Activated naive CD8-positive, alpha-beta T cell treated with anti-CD3 and anti-CD28 coated beads for 36 hours (primary cell): Measurements from ENCODE around the gene CAB39L. TPM values are rescaled to one million over a fixed set of nuclear protein-coding genes. Genes with fewer than 3 reads are reported as not detected.

ENCODE experiments used
- DNase-seq: peaks from one replicate; pipeline ENCODE4 v3.0.0; 2021
- H3K27ac Mint-ChIP-seq: one replicate; pipeline ENCODE4 v1.8.0; 2022; ENCODE audit warnings: mild to moderate bottlenecking, moderate library complexity, mixed read lengths
- H3K27me3 Mint-ChIP-seq: one replicate; pipeline ENCODE4 v1.8.0; 2022; ENCODE audit warnings: mild to moderate bottlenecking, mixed read lengths
- H3K36me3 Mint-ChIP-seq: one replicate; pipeline ENCODE4 v1.8.0; 2021; ENCODE audit warnings: mild to moderate bottlenecking, mixed read lengths
- H3K4me1 Mint-ChIP-seq: one replicate; pipeline ENCODE4 v1.8.0; 2021; ENCODE audit warnings: mixed read lengths
- H3K4me3 Mint-ChIP-seq: one replicate; pipeline ENCODE4 v1.8.0; 2022; ENCODE audit warnings: mild to moderate bottlenecking, moderate library complexity, mixed read lengths
- H3K9me3 Mint-ChIP-seq: one replicate; pipeline ENCODE4 v1.8.0; 2022; ENCODE audit warnings: mixed read lengths
- total RNA-seq, 2 experiments: library from RNA; stranded (reverse); gene quantifications; one replicate each; pipeline ENCODE4 v1.2.3, GENCODE V29; 2021

CAB39L gene
- total RNA-seq, 2 experiments from 2014 or later = 3.1 to 3.2 TPM

- Mint-ChIP-seq H3K4me3 (no peak overlapping the region), H3K4me1 (no peaks in the 10 kb centered on the region), H3K9me3 (no peaks in the 10 kb centered on the region), H3K27ac (no peak overlapping the region), H3K36me3 (peaks cover 2% of the 10 kb centered on the region), H3K27me3 (no peaks in the 10 kb centered on the region)
- no peak for DNase-seq
Observed at GRCh38 chr13:49424011-49424560, 19.8 kb downstream of the CAB39L start.

DNA sequence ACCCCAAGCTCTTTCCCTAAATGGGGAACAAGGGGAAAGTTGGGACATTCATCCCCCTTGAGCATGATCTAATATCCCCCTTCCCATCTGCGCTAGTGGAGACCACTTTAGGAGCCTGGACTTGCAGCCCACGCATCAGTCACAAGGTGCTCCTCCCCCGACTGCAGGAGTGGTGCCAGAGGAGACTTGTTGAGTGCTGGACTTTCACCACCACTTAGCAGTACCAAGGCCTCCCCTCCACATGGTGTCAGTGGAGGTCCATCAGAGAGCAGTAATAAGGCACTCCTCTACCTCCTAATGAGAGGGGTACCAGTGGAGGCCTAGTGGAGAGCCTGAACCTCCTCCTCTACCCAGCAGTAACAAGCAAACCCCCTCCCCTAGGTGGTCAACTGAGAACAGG lies 22.5 kb downstream of the CAB39L start:
- peak; percentile 9 for DNase-seq
- Mint-ChIP-seq H3K4me3 (no peak overlapping the region), H3K27ac (no peak overlapping the region), H3K36me3 (no peaks in the 10 kb centered on the region), H3K4me1 (no peaks in the 10 kb centered on the region), H3K9me3 (no peaks in the 10 kb centered on the region), H3K27me3 (no peaks in the 10 kb centered on the region)

DNA sequence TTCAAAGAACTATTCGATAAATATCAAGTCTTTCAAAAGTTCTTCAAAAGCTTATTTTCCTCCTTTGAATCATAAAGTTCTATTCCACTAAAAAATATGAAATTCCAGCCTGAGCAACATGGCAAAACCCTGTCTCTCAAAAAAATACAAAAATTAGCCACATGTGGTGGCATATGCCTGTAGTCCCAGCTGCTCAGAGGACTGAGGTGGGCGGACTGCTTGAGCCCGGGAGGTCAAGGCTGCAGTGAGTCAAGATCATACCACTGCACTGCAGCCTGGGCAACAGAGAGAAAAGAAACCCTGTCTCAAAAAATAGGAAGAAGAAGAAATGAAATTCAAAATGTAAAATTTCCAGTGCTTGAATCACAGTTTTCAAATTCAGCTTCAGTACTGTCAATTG lies 24.6 kb downstream of the CAB39L start:
- Mint-ChIP-seq H3K36me3 (no peaks in the 10 kb centered on the region), H3K4me1 (no peaks in the 10 kb centered on the region), H3K27me3 (no peaks in the 10 kb centered on the region), H3K9me3 (no peaks in the 10 kb centered on the region), H3K27ac (peak overlapping the region; percentile 29), H3K4me3 (no peak overlapping the region)
- DNase-seq = no peak

DNA sequence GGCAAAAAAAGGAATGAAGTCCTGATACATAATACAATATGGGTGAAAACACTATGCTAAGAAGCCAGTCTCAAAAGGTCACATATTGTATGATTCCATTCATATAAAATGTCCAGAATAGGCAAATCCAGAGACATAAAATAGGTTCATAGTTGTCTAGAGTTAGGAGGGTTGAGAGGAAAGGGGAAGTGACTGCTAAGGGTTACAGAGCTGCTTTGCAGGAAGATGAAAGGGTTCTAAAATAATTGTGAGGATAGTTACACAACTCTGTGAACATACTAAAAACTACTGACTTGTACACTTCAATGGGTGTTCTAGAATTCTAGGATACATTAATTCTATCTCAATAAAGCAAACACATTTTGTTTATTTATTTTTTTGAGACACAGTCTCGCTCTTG lies 25.7 kb downstream of the CAB39L start:
- H3K4me1 Mint-ChIP-seq = no peaks in the 10 kb centered on the region
- H3K4me3 Mint-ChIP-seq = no peak overlapping the region
- H3K27me3 Mint-ChIP-seq = no peaks in the 10 kb centered on the region
- H3K36me3 Mint-ChIP-seq = no peaks in the 10 kb centered on the region
- no peaks in the 10 kb centered on the region for H3K9me3 Mint-ChIP-seq
- no peak overlapping the region for H3K27ac Mint-ChIP-seq
- DNase-seq = no peak

GRCh38 chr13:49417161-49417560 lies 26.7 kb downstream of the CAB39L start:
- Mint-ChIP-seq H3K36me3 (no peaks in the 10 kb centered on the region), H3K27ac (no peak overlapping the region), H3K4me3 (no peak overlapping the region), H3K9me3 (no peaks in the 10 kb centered on the region), H3K4me1 (no peaks in the 10 kb centered on the region), H3K27me3 (no peaks in the 10 kb centered on the region)
- DNase-seq = no peak

DNA sequence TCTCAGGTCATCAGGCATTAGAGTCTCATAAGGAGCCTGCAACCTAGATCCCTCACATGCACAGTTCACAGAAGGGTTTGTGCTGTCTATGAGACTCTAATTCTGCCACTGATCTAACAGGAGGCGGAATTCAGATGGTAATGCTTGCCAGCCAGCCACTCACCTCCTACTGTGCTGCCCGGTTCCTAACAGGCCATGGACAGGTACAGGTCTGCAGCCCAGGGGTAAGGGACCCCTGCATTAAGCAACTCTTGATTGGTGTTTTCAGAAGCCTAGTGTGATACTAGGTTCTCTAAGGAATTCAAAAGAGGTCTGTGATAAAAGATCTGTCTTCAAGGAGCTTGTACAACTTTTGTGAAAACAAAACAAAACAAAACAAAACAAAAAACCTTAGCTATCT lies 31.1 kb downstream of the CAB39L start:
- Mint-ChIP-seq H3K9me3 (no peaks in the 10 kb centered on the region), H3K27me3 (no peaks in the 10 kb centered on the region), H3K4me1 (no peaks in the 10 kb centered on the region), H3K4me3 (no peak overlapping the region), H3K27ac (no peak overlapping the region), H3K36me3 (no peaks in the 10 kb centered on the region)
- no peak for DNase-seq

GRCh38 chr13:49411353-49411752 lies 32.5 kb downstream of the CAB39L start:
- no peak overlapping the region for H3K27ac Mint-ChIP-seq
- no peaks in the 10 kb centered on the region for H3K36me3 Mint-ChIP-seq
- H3K4me3 Mint-ChIP-seq = no peak overlapping the region
- H3K4me1 Mint-ChIP-seq = no peaks in the 10 kb centered on the region
- no peak for DNase-seq
- no peaks in the 10 kb centered on the region for H3K9me3 Mint-ChIP-seq
- H3K27me3 Mint-ChIP-seq = no peaks in the 10 kb centered on the region

- Mint-ChIP-seq H3K4me3 (no peak overlapping the region), H3K4me1 (no peaks in the 10 kb centered on the region), H3K9me3 (peaks cover 2% of the 10 kb centered on the region), H3K27ac (no peak overlapping the region), H3K36me3 (peaks cover under 1% of the 10 kb centered on the region), H3K27me3 (no peaks in the 10 kb centered on the region)
- DNase-seq = no peak
Observed at GRCh38 chr13:49410477-49410876, 33.4 kb downstream of the CAB39L start.

DNA sequence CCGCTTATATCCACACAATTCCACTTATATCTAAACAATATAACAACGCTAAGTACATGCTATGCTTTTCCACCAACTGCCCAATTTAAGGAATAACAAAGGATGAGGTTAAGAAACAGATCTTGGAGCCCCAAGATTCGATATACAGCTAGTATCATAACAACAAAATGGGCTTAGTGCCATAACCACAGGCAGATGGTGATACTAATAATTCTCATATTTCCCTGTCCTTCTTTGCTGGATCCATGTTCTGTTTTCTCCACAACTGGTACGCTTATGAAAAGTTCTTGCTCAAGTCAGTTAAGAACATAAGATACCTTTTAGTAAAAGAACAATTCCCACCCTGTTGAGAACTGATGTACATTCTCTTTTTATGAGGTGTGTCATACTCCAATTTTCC lies 33.9 kb downstream of the CAB39L start:
- H3K27ac Mint-ChIP-seq = no peak overlapping the region
- H3K4me3 Mint-ChIP-seq = no peak overlapping the region
- peaks cover 5% of the 10 kb centered on the region for H3K9me3 Mint-ChIP-seq
- H3K27me3 Mint-ChIP-seq = no peaks in the 10 kb centered on the region
- no peaks in the 10 kb centered on the region for H3K4me1 Mint-ChIP-seq
- no peak for DNase-seq
- H3K36me3 Mint-ChIP-seq = peaks cover 4% of the 10 kb centered on the region

DNA sequence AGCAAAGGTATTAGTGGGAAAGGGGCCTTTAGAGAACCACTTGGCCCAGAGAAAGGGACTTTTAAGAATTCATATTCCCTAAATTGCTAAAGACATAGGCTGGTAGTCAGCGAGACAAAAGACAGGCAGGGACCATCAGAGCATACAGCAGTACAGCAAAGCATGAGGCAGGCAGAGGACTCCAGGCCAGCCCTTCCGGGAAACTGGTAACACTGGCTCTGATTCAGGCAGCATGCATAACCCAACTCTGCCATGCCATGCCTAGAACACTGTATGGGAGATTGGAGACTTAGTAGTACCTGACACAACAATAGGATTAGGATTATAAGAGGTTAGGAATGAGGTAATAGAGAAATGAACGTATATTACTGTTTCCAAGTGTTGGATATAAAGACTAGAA lies 34.9 kb downstream of the CAB39L start:
- Mint-ChIP-seq H3K27me3 (no peaks in the 10 kb centered on the region), H3K4me3 (no peak overlapping the region), H3K4me1 (no peaks in the 10 kb centered on the region), H3K36me3 (peaks cover 13% of the 10 kb centered on the region), H3K9me3 (peaks cover 14% of the 10 kb centered on the region), H3K27ac (no peak overlapping the region)
- DNase-seq = no peak

DNA sequence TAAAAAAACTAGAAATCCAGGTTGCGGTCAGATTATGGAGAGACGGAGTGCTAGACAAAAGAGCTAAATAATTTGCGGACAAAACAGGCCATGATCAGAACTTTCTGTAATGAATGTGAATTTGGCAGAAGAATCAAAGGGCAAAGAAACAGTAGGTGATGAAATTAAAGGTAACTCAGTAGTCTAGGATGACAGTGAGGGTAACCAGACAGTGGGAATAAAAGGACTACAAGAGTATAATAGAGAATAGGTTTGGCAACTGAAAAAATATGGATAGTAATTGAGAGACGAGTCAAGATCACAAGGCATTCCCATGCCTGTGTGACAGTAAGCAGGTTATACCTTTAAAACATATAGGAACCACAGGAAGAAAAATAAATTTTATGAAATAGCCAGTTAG lies 35.9 kb downstream of the CAB39L start:
- no peaks in the 10 kb centered on the region for H3K4me1 Mint-ChIP-seq
- no peak for DNase-seq

DNA sequence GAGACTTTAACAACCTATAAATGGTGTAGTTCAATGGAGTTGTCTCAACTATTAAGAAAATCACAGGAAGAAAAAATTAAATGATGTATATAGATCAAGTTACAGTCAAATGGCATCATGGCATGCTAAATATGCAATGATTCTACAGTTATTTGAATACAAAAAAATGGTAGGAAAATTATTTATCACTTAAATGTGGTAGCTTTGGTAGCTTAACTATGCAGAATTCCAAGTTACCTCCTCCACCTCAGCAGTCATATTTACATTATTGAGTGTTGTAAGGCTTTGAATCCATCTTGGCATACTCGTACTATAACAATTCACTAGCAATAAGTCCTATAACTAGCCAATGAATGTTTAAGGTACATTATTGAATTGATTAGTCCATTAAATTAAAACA lies 36.8 kb downstream of the CAB39L start:
- DNase-seq = no peak
- H3K9me3 Mint-ChIP-seq = peaks cover 17% of the 10 kb centered on the region
- H3K27me3 Mint-ChIP-seq = no peaks in the 10 kb centered on the region
- no peaks in the 10 kb centered on the region for H3K4me1 Mint-ChIP-seq
- no peak overlapping the region for H3K4me3 Mint-ChIP-seq
- H3K27ac Mint-ChIP-seq = no peak overlapping the region
- H3K36me3 Mint-ChIP-seq = peaks cover 17% of the 10 kb centered on the region

More for the DNA sequence above, 35.9 kb downstream of the CAB39L start:
- H3K4me3 Mint-ChIP-seq = no peak overlapping the region
- H3K36me3 Mint-ChIP-seq = peaks cover 17% of the 10 kb centered on the region
- H3K27ac Mint-ChIP-seq = no peak overlapping the region
- no peaks in the 10 kb centered on the region for H3K27me3 Mint-ChIP-seq
- H3K9me3 Mint-ChIP-seq = peaks cover 17% of the 10 kb centered on the region

- DNase-seq = no peak
- Mint-ChIP-seq H3K27ac (no peak overlapping the region), H3K4me3 (no peak overlapping the region), H3K36me3 (peaks cover 17% of the 10 kb centered on the region), H3K9me3 (peaks cover 17% of the 10 kb centered on the region), H3K4me1 (no peaks in the 10 kb centered on the region), H3K27me3 (no peaks in the 10 kb centered on the region)
Observed at GRCh38 chr13:49404703-49405020, 39.2 kb downstream of the CAB39L start.

- no peak overlapping the region for H3K4me3 Mint-ChIP-seq
- H3K9me3 Mint-ChIP-seq = peaks cover 17% of the 10 kb centered on the region
- H3K27me3 Mint-ChIP-seq = no peaks in the 10 kb centered on the region
Observed at GRCh38 chr13:49403996-49404702, 39.7 kb downstream of the CAB39L start.

DNA sequence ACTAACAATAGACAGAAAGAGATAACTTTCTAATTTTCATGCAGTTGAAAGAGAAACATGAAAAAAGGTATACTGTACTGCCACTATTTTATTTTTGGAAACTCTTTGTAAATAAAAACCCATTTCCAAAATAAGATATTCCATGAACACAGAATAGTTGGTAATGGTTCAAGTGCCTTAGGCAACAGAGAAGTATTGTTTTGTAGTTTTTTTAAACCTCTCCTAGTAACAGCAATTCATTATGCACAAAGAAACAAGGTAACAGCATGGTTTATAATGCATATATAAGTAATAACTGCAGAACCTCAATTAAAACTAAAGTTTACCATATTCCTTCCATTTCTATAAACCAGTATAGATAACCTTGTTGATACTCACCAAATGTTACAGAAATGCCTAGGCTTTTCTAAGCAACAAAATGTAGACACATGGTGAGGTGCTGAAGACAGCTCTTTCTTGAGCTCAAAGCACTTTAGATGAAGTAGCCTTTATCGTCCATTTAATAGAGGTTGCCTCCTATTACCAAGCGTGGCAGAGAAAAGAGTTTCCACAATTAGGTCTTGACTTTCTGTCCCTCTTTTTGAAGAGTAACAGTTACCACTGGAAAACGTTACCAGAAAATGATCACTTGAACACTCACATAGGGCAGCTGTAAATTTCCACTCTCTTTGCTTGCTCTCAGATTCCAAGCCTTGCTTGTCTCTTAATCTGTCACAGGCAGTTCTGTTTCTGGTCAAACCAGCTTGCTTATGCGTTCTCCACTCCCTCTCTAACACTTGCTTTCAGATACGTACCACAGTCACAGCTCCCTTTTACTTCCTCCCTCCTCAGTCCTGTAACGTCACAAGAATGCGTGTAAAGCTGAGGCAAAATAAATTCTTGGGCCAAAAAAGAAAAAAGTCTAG lies 42.9 kb downstream of the CAB39L start:
- H3K4me3 Mint-ChIP-seq = no peak overlapping the region
- DNase-seq = no peak
- H3K36me3 Mint-ChIP-seq = peaks cover 17% of the 10 kb centered on the region
- peaks cover 17% of the 10 kb centered on the region for H3K9me3 Mint-ChIP-seq
- H3K27ac Mint-ChIP-seq = no peak overlapping the region
- H3K27me3 Mint-ChIP-seq = no peaks in the 10 kb centered on the region
- H3K4me1 Mint-ChIP-seq = no peaks in the 10 kb centered on the region

More at GRCh38 chr13:49403996-49404702, 39.7 kb downstream of the CAB39L start:
- H3K4me1 Mint-ChIP-seq = no peaks in the 10 kb centered on the region
- peaks cover 17% of the 10 kb centered on the region for H3K36me3 Mint-ChIP-seq
- no peak overlapping the region for H3K27ac Mint-ChIP-seq
- no peak for DNase-seq
